Transverse colon (tissue), 4 donors: ENCODE measurements around the gene GARIN3. TPM values are rescaled to one million over a fixed set of nuclear protein-coding genes. Genes with fewer than 3 reads are reported as not detected.

Experiments
- DNase-seq: peaks from one replicate; pipeline ENCODE4 v3.0.0-alpha.2; 2019
- H3K27ac ChIP-seq, 4 donors: fragments of 200-600 bp; sonication (generic); 2 replicates each; pipeline ENCODE4 v1.5.1; 2016 to 2018; ENCODE audit warnings: inconsistent platforms in 4 of 4
- H3K27me3 ChIP-seq: fragments of 200-600 bp; sonication (generic); 2 replicates; pipeline ENCODE4 v1.5.1; 2017; ENCODE audit warnings: inconsistent platforms
- H3K36me3 ChIP-seq, 4 donors: fragments of 200-600 bp; sonication (generic); 2 replicates each; pipeline ENCODE4 v1.5.1; 2017 to 2019; ENCODE audit warnings: inconsistent platforms in 4 of 4
- H3K4me1 ChIP-seq, 4 donors: fragments of 200-600 bp; sonication (generic); 2 replicates each; pipeline ENCODE4 v1.5.1; 2017 to 2020; ENCODE audit warnings: inconsistent platforms in 4 of 4
- H3K4me3 ChIP-seq, 4 donors: fragments of 200-600 bp; sonication (generic); 1 replicate in 1 of 4; 2 replicates in 3 of 4; pipeline versions ENCODE4 v1.5.1 to v1.6.1; 2017 to 2019; ENCODE audit warnings: inconsistent platforms in 4 of 4
- H3K9me3 ChIP-seq, 2 donors: fragments of 200-600 bp; sonication (generic); 2 replicates each; pipeline ENCODE4 v1.5.1; 2017 to 2019; ENCODE audit warnings: inconsistent platforms in 2 of 2
- EP300 ChIP-seq: sonication (generic); formaldehyde crosslinking; IDR thresholded peaks from one replicate; pipeline ENCODE4 v1.6.1; 2017; ENCODE audit warnings: antibody characterized with exemption, low read depth
- POLR2A ChIP-seq: fragments of 450-650 bp; IDR thresholded peaks from one replicate; pipeline ENCODE4 v1.6.1; 2016; ENCODE audit warnings: antibody characterized with exemption, mild to moderate bottlenecking, moderate library complexity
- POLR2AphosphoS5 ChIP-seq, 3 donors: sonication (generic); formaldehyde crosslinking; IDR thresholded peaks; one replicate each; pipeline ENCODE4 v1.6.1; 2016; ENCODE audit warnings: antibody characterized with exemption in 3 of 3
- WGBS, 2 donors: methylation state at CpG; one replicate each; pipeline ENCODE4 v1.1.5; 2018; ENCODE audit warnings: low coverage in 1 of 2; 5-methylcytosine and 5-hydroxymethylcytosine counted together
- in situ Hi-C, 4 donors: fragments of 200-750 bp; cut with MboI; loops; one replicate each; pipeline versions ENCODE4 v1.15.0 to v1.15.1; 2017; ENCODE audit warnings: low sequenced_read_pairs in 3 of 4, low pct_ligation_motif_present in 1 of 4, low pct_unique_long_range_greater_than_20kb in 1 of 4
- intact Hi-C: fragments of 100-400 bp; cut with DNase I; formaldehyde crosslinking; loops from one replicate; pipeline ENCODE4 v1.15.1; 2023; ENCODE audit warnings: low total_unique reads
- total RNA-seq, 4 donors: library from RNA; depleted of rRNA; stranded (reverse); fragments of >200 nt; gene quantifications; one replicate each; pipeline ENCODE4 v1.1.0, GENCODE V29; 2016
- TF ChIP-seq, protein P1 (sequence below), 5 experiments: fragments of 200-600 bp in 3 of 5; fragments of 450-650 bp in 2 of 5; sonication (generic) in 3 of 5; IDR thresholded peaks; 1 replicate in 2 of 5; 2 replicates in 3 of 5; pipeline ENCODE4 v1.5.1; 2016 to 2017; ENCODE audit warnings: antibody characterized with exemption in 5 of 5, inconsistent platforms in 3 of 5, mild to moderate bottlenecking in 2 of 5, moderate library complexity in 1 of 5

The GARIN3 gene
- total RNA-seq, 4 donors from 2014 or later, result not detected

DNA sequence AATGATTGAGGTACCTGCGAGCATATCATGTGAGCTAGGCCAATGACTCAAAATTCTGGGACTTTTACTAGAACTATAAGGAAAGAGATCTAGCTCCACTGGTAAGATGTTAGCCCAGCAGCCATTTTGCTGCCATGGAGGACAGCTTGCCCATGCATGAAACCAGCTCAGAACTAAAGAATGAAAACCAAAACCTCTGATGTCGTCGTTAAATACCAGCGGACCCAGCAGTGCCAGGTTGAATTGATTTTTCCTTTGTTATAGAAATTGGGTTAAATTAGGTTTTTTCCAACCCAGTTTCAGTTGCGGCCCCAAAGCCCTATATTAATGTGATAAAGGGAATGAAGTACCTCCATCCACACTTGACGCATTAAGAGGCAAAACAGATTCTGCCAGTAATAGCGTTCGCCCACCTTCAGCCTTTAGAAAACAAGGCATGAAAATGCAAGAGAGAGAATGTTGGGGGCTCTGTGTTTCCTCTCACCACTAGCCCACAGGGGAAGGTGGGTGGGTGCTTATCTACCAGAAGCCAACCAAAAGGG is 9.1 kb upstream of the GARIN3 start:
- TF ChIP-seq POLR2AphosphoS5 (IDR thresholded peaks at IDR 0.05), result no peak
- no peak for TF ChIP-seq EP300
- TF ChIP-seq POLR2A, result no peak
- TF ChIP-seq, protein P1, sequence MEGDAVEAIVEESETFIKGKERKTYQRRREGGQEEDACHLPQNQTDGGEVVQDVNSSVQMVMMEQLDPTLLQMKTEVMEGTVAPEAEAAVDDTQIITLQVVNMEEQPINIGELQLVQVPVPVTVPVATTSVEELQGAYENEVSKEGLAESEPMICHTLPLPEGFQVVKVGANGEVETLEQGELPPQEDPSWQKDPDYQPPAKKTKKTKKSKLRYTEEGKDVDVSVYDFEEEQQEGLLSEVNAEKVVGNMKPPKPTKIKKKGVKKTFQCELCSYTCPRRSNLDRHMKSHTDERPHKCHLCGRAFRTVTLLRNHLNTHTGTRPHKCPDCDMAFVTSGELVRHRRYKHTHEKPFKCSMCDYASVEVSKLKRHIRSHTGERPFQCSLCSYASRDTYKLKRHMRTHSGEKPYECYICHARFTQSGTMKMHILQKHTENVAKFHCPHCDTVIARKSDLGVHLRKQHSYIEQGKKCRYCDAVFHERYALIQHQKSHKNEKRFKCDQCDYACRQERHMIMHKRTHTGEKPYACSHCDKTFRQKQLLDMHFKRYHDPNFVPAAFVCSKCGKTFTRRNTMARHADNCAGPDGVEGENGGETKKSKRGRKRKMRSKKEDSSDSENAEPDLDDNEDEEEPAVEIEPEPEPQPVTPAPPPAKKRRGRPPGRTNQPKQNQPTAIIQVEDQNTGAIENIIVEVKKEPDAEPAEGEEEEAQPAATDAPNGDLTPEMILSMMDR (IDR thresholded peaks at IDR 0.05), result no peak

DNA sequence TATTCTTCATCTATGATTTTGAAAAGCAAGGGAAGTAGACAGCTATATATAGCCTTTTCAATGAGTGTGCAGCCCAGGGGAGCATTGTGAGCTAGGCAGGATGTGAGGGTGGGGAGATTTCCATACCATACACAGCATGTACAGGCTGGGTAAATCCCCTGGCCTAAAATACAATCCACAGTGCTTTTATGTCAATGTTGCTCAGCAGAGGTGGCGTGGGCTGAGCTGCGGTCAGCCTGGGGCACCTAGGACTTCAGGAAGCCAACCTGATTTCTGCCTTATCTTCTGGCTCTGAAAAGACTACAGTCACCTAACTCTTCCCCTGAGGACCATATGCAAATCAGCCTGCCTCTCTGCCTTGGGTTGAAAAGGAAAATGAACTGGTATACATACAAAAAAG is 6.3 kb upstream of the GARIN3 start:
- Histone ChIP-seq H3K9me3 (no peaks in the 10 kb centered on the region), H3K4me3 (no peak overlapping the region), H3K27ac (no peak overlapping the region), H3K4me1 (no peaks in the 10 kb centered on the region), H3K36me3 (no peaks in the 10 kb centered on the region), H3K27me3 (no peaks in the 10 kb centered on the region)
- DNase-seq, result peak; percentile 12
- TF ChIP-seq, protein P1 (IDR thresholded peaks at IDR 0.05), result no peak
- TF ChIP-seq EP300, result no peak
- TF ChIP-seq POLR2A, result no peak
- TF ChIP-seq POLR2AphosphoS5 (IDR thresholded peaks at IDR 0.05), result no peak
- intact Hi-C loops (no loop called here), in situ Hi-C loops (loop anchor here in 1 of 4 donors (25.0 kb wide), 1 partner anchor 140 kb away; no protein-coding TSS in a partner anchor)
- WGBS, 2 donors, result 60 to 83% methylated on average over 1 to 2 of the region's 2 CpGs

More for the DNA sequence above, 9.1 kb upstream of the GARIN3 start:
- Histone ChIP-seq H3K27ac (no peak overlapping the region), H3K4me1 (no peaks in the 10 kb centered on the region), H3K4me3 (no peak overlapping the region), H3K9me3 (no peaks in the 10 kb centered on the region), H3K36me3 (no peaks in the 10 kb centered on the region), H3K27me3 (no peaks in the 10 kb centered on the region)
- DNase-seq, result no peak
- intact Hi-C loops, result no loop called here
- in situ Hi-C loops, result no loop called here
- 82 to 93% methylated on average over 7 to 8 of the region's 8 CpGs for WGBS, 2 donors

DNA sequence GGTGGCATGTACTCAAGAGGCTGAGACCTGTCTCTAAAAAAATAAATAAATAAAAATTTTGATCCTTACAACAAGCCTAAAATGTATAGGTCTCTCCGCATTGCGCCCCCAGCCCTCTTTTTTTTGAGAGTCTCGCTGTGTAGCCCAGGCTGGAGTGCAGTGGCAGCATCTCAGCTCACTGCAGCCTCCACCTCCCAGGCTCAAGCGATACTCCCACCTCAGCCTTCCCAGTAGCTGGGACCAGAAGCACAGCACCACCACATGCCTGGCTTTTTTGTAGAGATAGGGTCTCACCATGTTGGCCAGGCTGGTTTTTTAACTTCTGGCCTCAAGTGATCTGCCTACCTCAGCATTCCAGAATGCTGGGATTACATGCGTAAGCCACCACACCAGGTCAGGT is 2.2 kb upstream of the GARIN3 start:
- Histone ChIP-seq H3K9me3 (no peaks in the 10 kb centered on the region), H3K4me1 (no peaks in the 10 kb centered on the region), H3K27ac (no peak overlapping the region), H3K4me3 (no peak overlapping the region), H3K36me3 (no peaks in the 10 kb centered on the region), H3K27me3 (no peaks in the 10 kb centered on the region)
- WGBS, 2 donors, result 96 to 97% methylated on average over 5 of the region's 5 CpGs
- in situ Hi-C loops (loop anchor here in 1 of 4 donors (25.0 kb wide), 1 partner anchor 144 kb away; no protein-coding TSS in a partner anchor), intact Hi-C loops (no loop called here)
- DNase-seq, result no peak
- TF ChIP-seq EP300 (no peak), POLR2A (no peak), POLR2AphosphoS5 (IDR thresholded peaks at IDR 0.05) (no peak)
- TF ChIP-seq, protein P1 (IDR thresholded peaks at IDR 0.05), result no peak

DNA sequence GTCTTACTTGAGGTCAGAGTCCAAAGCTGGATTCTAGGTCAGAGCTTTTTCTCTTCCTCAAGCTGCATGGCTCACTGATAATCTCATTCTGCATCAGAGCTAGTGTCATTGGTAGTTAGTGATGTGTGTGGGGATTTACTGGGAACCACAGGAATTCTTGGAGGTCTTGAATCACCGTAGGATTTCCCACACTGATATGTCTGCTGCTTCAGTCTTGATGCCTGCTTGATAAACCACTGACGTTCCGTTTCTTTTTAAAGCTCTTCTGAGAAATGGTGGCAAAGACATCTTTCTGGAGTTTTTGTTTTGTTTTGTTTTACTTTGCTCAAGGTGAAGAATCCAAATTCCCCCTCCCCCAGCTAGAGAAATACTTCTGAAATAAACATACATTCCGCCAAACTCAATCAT is 1.2 kb upstream of the GARIN3 start:
- no peaks in the 10 kb centered on the region for H3K9me3 ChIP-seq
- H3K36me3 ChIP-seq, result no peaks in the 10 kb centered on the region
- no peak for TF ChIP-seq POLR2A
- TF ChIP-seq, protein P1 (IDR thresholded peaks at IDR 0.05), result no peak
- TF ChIP-seq POLR2AphosphoS5 (IDR thresholded peaks at IDR 0.05), result no peak
- no peak for TF ChIP-seq EP300
- H3K27ac ChIP-seq, result no peak overlapping the region
- 62 to 67% methylated on average over 4 of the region's 4 CpGs for WGBS, 2 donors
- in situ Hi-C loops (loop anchor here in 1 of 4 donors (25.0 kb wide), 1 partner anchor 145 kb away; no protein-coding TSS in a partner anchor), intact Hi-C loops (no loop called here)
- no peaks in the 10 kb centered on the region for H3K4me1 ChIP-seq
- no peaks in the 10 kb centered on the region for H3K27me3 ChIP-seq
- DNase-seq, result no peak
- no peak overlapping the region for H3K4me3 ChIP-seq
